Pulmonary artery endothelial cell (primary cell): Measurements from ENCODE around the gene ITGA2B. TPM values are rescaled to one million over a fixed set of nuclear protein-coding genes. Genes with fewer than 3 reads are reported as not detected.

Source experiments
- DNase-seq: peaks from one replicate; pipeline ENCODE4 v3.0.0-alpha.2; 2011; ENCODE audit warnings: low read depth, low spot score
- total RNA-seq: library from RNA; depleted of rRNA; stranded (reverse); fragments of >200 nt; gene quantifications from 2 replicates; pipeline ENCODE4 v1.2.3, GENCODE V29; 2014

ITGA2B gene
- 0.13 and 0.39 TPM in 2 replicates for total RNA-seq

- DNase-seq: no peak
Observed at GRCh38 chr17:44389281-44389680, at the start of gene ITGA2B. TSS of gene ITGA2B (minus strand) at chr17:44389649. CDS start at chr17:44389473, 176 bp downstream.

- no peak for DNase-seq
Observed at GRCh38 chr17:44439168-44439567, 49.7 kb upstream of the ITGA2B start.

- DNase-seq: no peak
Observed at GRCh38 chr17:44438636-44439035, 49.2 kb upstream of the ITGA2B start.

- DNase-seq: no peak
Observed at GRCh38 chr17:44436336-44436735, 46.9 kb upstream of the ITGA2B start.

GRCh38 chr17:44432254-44433157 is 43.1 kb upstream of the ITGA2B start:
- DNase-seq: no peak

GRCh38 chr17:44424828-44425461 is 35.5 kb upstream of the ITGA2B start:
- DNase-seq: no peak

GRCh38 chr17:44417553-44417952 is 28.1 kb upstream of the ITGA2B start:
- no peak for DNase-seq

GRCh38 chr17:44416558-44417289 is 27.3 kb upstream of the ITGA2B start:
- DNase-seq: no peak

GRCh38 chr17:44414394-44415155 is 25.1 kb upstream of the ITGA2B start:
- DNase-seq: no peak

GRCh38 chr17:44409309-44410028 is 20.0 kb upstream of the ITGA2B start:
- DNase-seq: no peak

GRCh38 chr17:44408786-44409185 is 19.3 kb upstream of the ITGA2B start:
- DNase-seq: no peak

GRCh38 chr17:44402564-44403172 is 13.2 kb upstream of the ITGA2B start:
- no peak for DNase-seq

GRCh38 chr17:44400226-44400847 is 10.9 kb upstream of the ITGA2B start:
- DNase-seq: no peak

- DNase-seq: no peak
Observed at GRCh38 chr17:44398692-44399691, 9.5 kb upstream of the ITGA2B start.

- no peak for DNase-seq
Observed at GRCh38 chr17:44397479-44398440, 8.3 kb upstream of the ITGA2B start.

GRCh38 chr17:44396946-44397345 is 7.5 kb upstream of the ITGA2B start:
- no peak for DNase-seq

GRCh38 chr17:44394833-44395232 is 5.4 kb upstream of the ITGA2B start:
- DNase-seq: no peak
